H9 (cell line): ENCODE measurements around the gene GABBR2. TPM values are rescaled to one million over a fixed set of nuclear protein-coding genes. Genes with fewer than 3 reads are reported as not detected.

Experiments used
- DNase-seq: peaks from one replicate; pipeline ENCODE4 v3.0.0-alpha.2; 2017
- H2AFZ ChIP-seq: one replicate; pipeline ENCODE4 v1.6.1; 2013; ENCODE audit warnings: mild to moderate bottlenecking, low read length, control low read depth, moderate library complexity
- H2AK5ac ChIP-seq: 2 replicates; pipeline ENCODE4 v1.6.1; 2013; ENCODE audit warnings: low read length, control low read depth, mixed read lengths; ENCODE audit not compliant: insufficient read length
- H2BK120ac ChIP-seq: one replicate; pipeline ENCODE4 v1.6.1; 2013; ENCODE audit warnings: low read depth, mild to moderate bottlenecking, low read length, control low read depth, inconsistent platforms; ENCODE audit not compliant: poor library complexity, severe bottlenecking
- H2BK12ac ChIP-seq: 2 replicates; pipeline ENCODE4 v1.6.1; 2013; ENCODE audit warnings: low read length, control low read depth, mixed read lengths, low read depth; ENCODE audit not compliant: insufficient read length
- H2BK15ac ChIP-seq: 2 replicates; pipeline ENCODE4 v1.6.1; 2013; ENCODE audit warnings: low read depth, low read length, control low read depth
- H2BK20ac ChIP-seq: one replicate; pipeline ENCODE4 v1.6.1; 2013; ENCODE audit warnings: low read depth, mild to moderate bottlenecking, low read length, control low read depth, inconsistent platforms; ENCODE audit not compliant: poor library complexity, severe bottlenecking
- H2BK5ac ChIP-seq: 2 replicates; pipeline ENCODE4 v1.6.1; 2013; ENCODE audit warnings: low read length, control low read depth, mixed read lengths; ENCODE audit not compliant: insufficient read length
- H3K14ac ChIP-seq: 2 replicates; pipeline ENCODE4 v1.6.1; 2013; ENCODE audit warnings: low read length, control low read depth; ENCODE audit not compliant: insufficient read depth
- H3K18ac ChIP-seq: 2 replicates; pipeline ENCODE4 v1.6.1; 2013; ENCODE audit warnings: low read depth, mild to moderate bottlenecking, mixed read lengths, low read length, control low read depth; ENCODE audit not compliant: insufficient read length
- H3K23ac ChIP-seq: 2 replicates; pipeline ENCODE4 v1.6.1; 2013; ENCODE audit warnings: low read length, control low read depth, mixed read lengths, low read depth; ENCODE audit not compliant: insufficient read length
- H3K23me2 ChIP-seq: 2 replicates; pipeline ENCODE4 v1.6.1; 2013; ENCODE audit warnings: low read depth, mild to moderate bottlenecking, mixed read lengths, low read length, control low read depth; ENCODE audit not compliant: insufficient read length, poor library complexity, severe bottlenecking
- H3K27ac ChIP-seq: 2 replicates; pipeline ENCODE4 v1.5.1; 2013; ENCODE audit warnings: low read length, control low read depth, mixed read lengths, low read depth; ENCODE audit not compliant: insufficient read length
- H3K27me3 ChIP-seq: 2 replicates; pipeline ENCODE4 v1.6.1; 2013; ENCODE audit warnings: low read length, control low read depth, inconsistent platforms; ENCODE audit not compliant: insufficient read depth
- H3K4ac ChIP-seq: 2 replicates; pipeline ENCODE4 v1.6.1; 2013; ENCODE audit warnings: low read depth, mild to moderate bottlenecking, control low read depth, inconsistent platforms, low read length, moderate library complexity
- H3K4me1 ChIP-seq: 2 replicates; pipeline ENCODE4 v1.6.1; 2013; ENCODE audit warnings: low read length, control low read depth, inconsistent platforms; ENCODE audit not compliant: insufficient read depth
- H3K4me2 ChIP-seq: 2 replicates; pipeline ENCODE4 v1.6.1; 2013; ENCODE audit warnings: low read length, control low read depth, mixed read lengths; ENCODE audit not compliant: insufficient read length, insufficient read depth
- H3K56ac ChIP-seq: 2 replicates; pipeline ENCODE4 v1.6.1; 2013; ENCODE audit warnings: low read depth, mild to moderate bottlenecking, mixed read lengths, low read length, control low read depth; ENCODE audit not compliant: insufficient read length
- H3K79me1 ChIP-seq: 2 replicates; pipeline ENCODE4 v1.6.1; 2013; ENCODE audit warnings: low read depth, mild to moderate bottlenecking, moderate library complexity, low read length, control low read depth, inconsistent platforms; ENCODE audit not compliant: insufficient read depth, poor library complexity, severe bottlenecking
- H3K79me2 ChIP-seq: 2 replicates; pipeline ENCODE4 v1.6.1; 2013; ENCODE audit warnings: low read length, control low read depth, inconsistent platforms; ENCODE audit not compliant: insufficient read depth
- H3K9ac ChIP-seq: 2 replicates; pipeline ENCODE4 v1.6.1; 2013; ENCODE audit warnings: low read length, control low read depth, mixed read lengths; ENCODE audit not compliant: insufficient read length; ENCODE audit errors: extremely low read depth
- H3K9me3 ChIP-seq: one replicate; pipeline ENCODE4 v1.6.1; 2013; ENCODE audit warnings: low read depth, low read length, inconsistent platforms; ENCODE audit not compliant: control insufficient read depth
- H3T11ph ChIP-seq: one replicate; pipeline ENCODE4 v1.6.1; 2013; ENCODE audit warnings: mild to moderate bottlenecking, low read length, control low read depth, inconsistent platforms
- H4K20me1 ChIP-seq: one replicate; pipeline ENCODE4 v1.6.1; 2013; ENCODE audit not compliant: control insufficient read depth, insufficient read length, insufficient read depth
- H4K5ac ChIP-seq: 2 replicates; pipeline ENCODE4 v1.6.1; 2013; ENCODE audit warnings: low read depth, mild to moderate bottlenecking, mixed read lengths, low read length, control low read depth; ENCODE audit not compliant: insufficient read length
- H4K8ac ChIP-seq: replicated peaks from 2 replicates; pipeline ENCODE4 v1.6.1; 2013; ENCODE audit warnings: low read length, control low read depth, mixed read lengths, low read depth; ENCODE audit not compliant: insufficient read length
- H4K91ac ChIP-seq: 2 replicates; pipeline ENCODE4 v1.6.1; 2013; ENCODE audit warnings: low read depth, mild to moderate bottlenecking, moderate library complexity, mixed read lengths, low read length, control low read depth; ENCODE audit not compliant: insufficient read length
- H3K27ac Mint-ChIP-seq, 3 experiments: 2 replicates in 2 of 3; 3 replicates in 1 of 3; pipeline ENCODE4 v1.8.0; 2020 to 2021; ENCODE audit warnings: mixed read lengths in 3 of 3, mild to moderate bottlenecking in 1 of 3, moderate library complexity in 1 of 3
- H3K27me3 Mint-ChIP-seq: 2 replicates; pipeline ENCODE4 v1.8.0; 2021; ENCODE audit warnings: low read depth, mild to moderate bottlenecking, moderate library complexity, mixed read lengths
- H3K36me3 Mint-ChIP-seq, 3 experiments: 2 replicates in 2 of 3; 3 replicates in 1 of 3; pipeline ENCODE4 v1.8.0; 2020 to 2021; ENCODE audit warnings: low read depth in 3 of 3, mixed read lengths in 3 of 3; ENCODE audit not compliant: insufficient read depth in 1 of 3
- H3K4me1 Mint-ChIP-seq, 2 experiments: 2 replicates each; pipeline ENCODE4 v1.8.0; 2020; ENCODE audit warnings: mixed read lengths in 2 of 2
- H3K4me3 Mint-ChIP-seq, 2 experiments: 2 replicates in 1 of 2; 3 replicates in 1 of 2; pipeline ENCODE4 v1.8.0; 2020 to 2021; ENCODE audit warnings: mild to moderate bottlenecking in 2 of 2, mixed read lengths in 2 of 2, moderate library complexity in 1 of 2
- H3K9me3 Mint-ChIP-seq, 2 experiments: 2 replicates in 1 of 2; 3 replicates in 1 of 2; pipeline ENCODE4 v1.8.0; 2020; ENCODE audit warnings: mild to moderate bottlenecking in 2 of 2, mixed read lengths in 2 of 2, moderate library complexity in 1 of 2
- WGBS: extraction: QIAGEN DNeasy Blood & Tissue Kit; methylation state at CpG from one replicate; pipeline ENCODE4 v1.1.7; 2013; ENCODE audit warnings: missing lambda C conversion rate, low lambda C conversion rate, mixed read lengths; ENCODE audit not compliant: insufficient read length; ENCODE audit errors: extremely low coverage; 5-methylcytosine and 5-hydroxymethylcytosine counted together
- total RNA-seq: library from RNA; stranded (reverse); gene quantifications from 2 replicates; pipeline ENCODE4 v1.2.1, GENCODE V29; 2021
- TF ChIP-seq, protein P1 (sequence below): fragments of 200-600 bp; sonication (generic); conservative IDR thresholded peaks from 3 replicates; pipeline ENCODE4 v1.8.0; 2021; ENCODE audit warnings: antibody characterized with exemption, mild to moderate bottlenecking

Gene GABBR2
- total RNA-seq, 1 experiment from 2014 or later: 0.66 TPM

DNA sequence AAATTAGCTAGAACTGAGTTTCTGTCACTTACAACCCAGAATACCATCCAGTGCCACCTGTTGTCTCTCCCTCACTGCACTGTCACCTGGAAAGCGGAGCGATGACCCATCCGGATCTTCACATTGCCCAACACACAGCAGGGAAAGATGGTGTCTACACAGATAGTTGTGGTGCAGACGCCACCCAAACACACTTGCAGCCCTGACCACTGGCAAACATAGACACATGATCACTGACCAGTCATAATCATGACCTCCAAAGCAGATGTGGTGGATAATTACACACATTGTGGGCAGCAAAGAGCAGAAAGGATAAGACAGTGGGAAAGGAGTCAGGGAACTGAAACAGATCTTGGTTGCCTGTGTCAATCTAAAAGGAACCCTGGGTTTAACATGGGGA, 64.7 kb downstream of the GABBR2 start:
- Histone ChIP-seq H2BK120ac (no peak overlapping the region), H2AK5ac (no peak overlapping the region), H2BK5ac (no peak overlapping the region), H3K9me3 (no peaks in the 10 kb centered on the region), H3K4me2 (no peak overlapping the region), H3K79me2 (no peaks in the 10 kb centered on the region), H2BK15ac (no peak overlapping the region), H2AFZ (no peak overlapping the region), H3K4me1 (peaks cover 2% of the 10 kb centered on the region; the same call in 1 of the 2 replicates), H3K56ac (no peak overlapping the region), H3K23me2 (no peaks in the 10 kb centered on the region), H4K20me1 (no peaks in the 10 kb centered on the region), H2BK20ac (no peak overlapping the region), H4K8ac (no peak overlapping the region), H3K18ac (no peak overlapping the region), H3K79me1 (no peaks in the 10 kb centered on the region), H3K27ac (no peak overlapping the region), H2BK12ac (no peak overlapping the region), H3K14ac (no peak overlapping the region), H3T11ph (no peak overlapping the region), H3K9ac (no peak overlapping the region), H3K27me3 (no peaks in the 10 kb centered on the region), H3K23ac (no peak overlapping the region), H4K91ac (no peak overlapping the region), H3K4ac (no peak overlapping the region), H4K5ac (no peak overlapping the region)
- no peak for DNase-seq
- H3K27ac Mint-ChIP-seq: no peak overlapping the region
- H3K36me3 Mint-ChIP-seq: 0 out of 7 replicates have a peak, but pooled peaks cover 0 to 7% (median 0%) of the 10 kb centered on the region in 3 experiments
- H3K9me3 Mint-ChIP-seq: peaks cover 2 to 4% of the 10 kb centered on the region in 2 experiments; a peak in 3 of 5 replicates
- peaks cover 16 to 21% of the 10 kb centered on the region in 2 experiments for H3K4me1 Mint-ChIP-seq
- H3K27me3 Mint-ChIP-seq: peaks cover 11% of the 10 kb centered on the region
- TF ChIP-seq, protein P1, sequence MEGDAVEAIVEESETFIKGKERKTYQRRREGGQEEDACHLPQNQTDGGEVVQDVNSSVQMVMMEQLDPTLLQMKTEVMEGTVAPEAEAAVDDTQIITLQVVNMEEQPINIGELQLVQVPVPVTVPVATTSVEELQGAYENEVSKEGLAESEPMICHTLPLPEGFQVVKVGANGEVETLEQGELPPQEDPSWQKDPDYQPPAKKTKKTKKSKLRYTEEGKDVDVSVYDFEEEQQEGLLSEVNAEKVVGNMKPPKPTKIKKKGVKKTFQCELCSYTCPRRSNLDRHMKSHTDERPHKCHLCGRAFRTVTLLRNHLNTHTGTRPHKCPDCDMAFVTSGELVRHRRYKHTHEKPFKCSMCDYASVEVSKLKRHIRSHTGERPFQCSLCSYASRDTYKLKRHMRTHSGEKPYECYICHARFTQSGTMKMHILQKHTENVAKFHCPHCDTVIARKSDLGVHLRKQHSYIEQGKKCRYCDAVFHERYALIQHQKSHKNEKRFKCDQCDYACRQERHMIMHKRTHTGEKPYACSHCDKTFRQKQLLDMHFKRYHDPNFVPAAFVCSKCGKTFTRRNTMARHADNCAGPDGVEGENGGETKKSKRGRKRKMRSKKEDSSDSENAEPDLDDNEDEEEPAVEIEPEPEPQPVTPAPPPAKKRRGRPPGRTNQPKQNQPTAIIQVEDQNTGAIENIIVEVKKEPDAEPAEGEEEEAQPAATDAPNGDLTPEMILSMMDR: no peak
- no CpG with 5 or more reads among the region's 4 CpGs for WGBS
- H3K4me3 Mint-ChIP-seq: no peak overlapping the region
